ENCODE results near the gene HPGD.

DNA sequence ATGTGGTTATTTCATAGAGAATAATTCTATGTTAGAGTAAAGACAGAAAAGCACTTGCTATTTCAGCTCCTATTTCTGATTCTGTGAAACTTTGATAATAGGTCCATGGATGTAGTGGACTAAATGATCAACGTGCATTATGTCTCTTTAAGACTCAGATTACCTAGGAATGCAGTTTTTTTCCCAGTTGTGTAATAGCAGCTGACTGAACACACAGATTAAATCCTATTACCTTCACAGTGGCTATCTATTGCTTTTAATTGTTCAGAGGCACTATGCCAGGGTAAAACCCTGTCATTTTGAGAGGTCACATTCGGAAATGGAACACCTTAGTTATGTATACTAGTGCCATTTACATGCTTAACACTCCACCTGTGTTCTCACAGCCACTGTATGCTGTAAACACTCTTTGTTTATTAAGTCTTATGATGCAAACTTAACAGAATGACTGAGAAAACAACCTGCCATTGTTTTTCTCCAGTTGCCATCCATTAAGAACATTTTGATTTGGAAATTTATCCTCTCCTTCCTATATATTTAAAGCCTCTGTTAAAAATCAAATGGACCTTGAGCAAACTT, 70.5 kb downstream of the HPGD start:
- TF ChIP-seq POLR2AphosphoS5 (IDR thresholded peaks at IDR 0.05) (no peak), CTCF (IDR thresholded peaks at IDR 0.05) (no peak), POLR2A (IDR thresholded peaks at IDR 0.05; ENCODE audit: low read depth) (no peak), EP300 (IDR thresholded peaks at IDR 0.05) (no peak)
